OCI-LY1 (cell line): ENCODE data around the gene H3-3A.
A peak's percentile ranks its signal among the peaks of the same experiment; 100 is the strongest.

Experiments used
- H2AFZ ChIP-seq: fragments of 200-600 bp; sonication (generic), shearing (Covaris generic); 2 replicates; pipeline ENCODE4 v1.6.0; 2014; ENCODE audit warnings: antibody characterized with exemption, mild to moderate bottlenecking, low read length
- H3F3A ChIP-seq: fragments of 200-600 bp; sonication (generic), shearing (Covaris generic); 2 replicates; pipeline ENCODE4 v1.6.0; 2014; ENCODE audit warnings: mild to moderate bottlenecking, antibody characterized with exemption, low read length, moderate library complexity; ENCODE audit not compliant: insufficient read depth
- H3K27ac ChIP-seq: fragments of 200-600 bp; sonication (generic); 2 replicates; pipeline ENCODE4 v1.5.1; 2014; ENCODE audit warnings: low read length, mixed run types, mild to moderate bottlenecking, low read depth; ENCODE audit not compliant: poor library complexity, severe bottlenecking
- H3K27me3 ChIP-seq: fragments of 200-600 bp; sonication (generic); 2 replicates; pipeline ENCODE4 v1.6.0; 2014; ENCODE audit warnings: antibody characterized with exemption, mild to moderate bottlenecking, low read length, moderate library complexity; ENCODE audit not compliant: insufficient read depth
- H3K36me3 ChIP-seq: fragments of 200-600 bp; sonication (generic); 2 replicates; pipeline ENCODE4 v1.6.1; 2014; ENCODE audit warnings: mild to moderate bottlenecking, antibody characterized with exemption, low read length, moderate library complexity, mixed read lengths; ENCODE audit not compliant: insufficient read depth
- H3K4me1 ChIP-seq: fragments of 200-600 bp; sonication (generic); 2 replicates; pipeline ENCODE4 v1.5.1; 2014; ENCODE audit warnings: mild to moderate bottlenecking, low read length, moderate library complexity; ENCODE audit not compliant: insufficient read depth, severe bottlenecking
- H3K4me2 ChIP-seq: fragments of 200-600 bp; sonication (generic), shearing (Covaris generic); 2 replicates; pipeline ENCODE4 v1.6.1; 2014; ENCODE audit warnings: low read length
- H3K4me3 ChIP-seq: fragments of 200-600 bp; sonication (generic); 2 replicates; pipeline ENCODE4 v1.5.1; 2014; ENCODE audit warnings: low read length, low read depth, mild to moderate bottlenecking, mixed read lengths; ENCODE audit not compliant: poor library complexity, severe bottlenecking
- H3K79me2 ChIP-seq: fragments of 200-600 bp; shearing (Covaris generic); 2 replicates; pipeline ENCODE4 v1.6.1; 2016; ENCODE audit warnings: mixed run types, low read length, mixed read lengths; ENCODE audit not compliant: insufficient read depth
- H3K9ac ChIP-seq: fragments of 200-600 bp; sonication (generic), shearing (Covaris generic); 2 replicates; pipeline ENCODE4 v1.6.1; 2014; ENCODE audit warnings: mild to moderate bottlenecking, low read length, mixed read lengths
- H3K9me2 ChIP-seq: fragments of 200-600 bp; sonication (generic), shearing (Covaris generic); 2 replicates; pipeline ENCODE4 v1.6.1; 2014; ENCODE audit warnings: low read depth, mild to moderate bottlenecking, low read length, mixed read lengths
- H3K9me3 ChIP-seq: fragments of 200-600 bp; shearing (Covaris generic); 2 replicates; pipeline ENCODE4 v1.6.1; 2014; ENCODE audit warnings: low read length, mixed read lengths
- H4K20me1 ChIP-seq: fragments of 200-600 bp; sonication (generic), shearing (Covaris generic); 2 replicates; pipeline ENCODE4 v1.6.0; 2016; ENCODE audit warnings: mild to moderate bottlenecking, low read length; ENCODE audit not compliant: insufficient read depth
- CTCF ChIP-seq: fragments of 200-600 bp; sonication (generic), shearing (Covaris generic); IDR thresholded peaks from 2 replicates; pipeline ENCODE4 v1.5.1; 2017; ENCODE audit warnings: mild to moderate bottlenecking, antibody characterized with exemption, low read length, moderate library complexity, mixed read lengths
- EZH2 ChIP-seq: fragments of 200-600 bp; sonication (generic), shearing (Covaris generic); IDR thresholded peaks from 2 replicates; pipeline ENCODE4 v1.8.0; 2017; ENCODE audit warnings: borderline replicate concordance, mixed run types, mild to moderate bottlenecking, antibody characterized with exemption, low read length, moderate library complexity, mixed read lengths

H3-3A gene

DNA sequence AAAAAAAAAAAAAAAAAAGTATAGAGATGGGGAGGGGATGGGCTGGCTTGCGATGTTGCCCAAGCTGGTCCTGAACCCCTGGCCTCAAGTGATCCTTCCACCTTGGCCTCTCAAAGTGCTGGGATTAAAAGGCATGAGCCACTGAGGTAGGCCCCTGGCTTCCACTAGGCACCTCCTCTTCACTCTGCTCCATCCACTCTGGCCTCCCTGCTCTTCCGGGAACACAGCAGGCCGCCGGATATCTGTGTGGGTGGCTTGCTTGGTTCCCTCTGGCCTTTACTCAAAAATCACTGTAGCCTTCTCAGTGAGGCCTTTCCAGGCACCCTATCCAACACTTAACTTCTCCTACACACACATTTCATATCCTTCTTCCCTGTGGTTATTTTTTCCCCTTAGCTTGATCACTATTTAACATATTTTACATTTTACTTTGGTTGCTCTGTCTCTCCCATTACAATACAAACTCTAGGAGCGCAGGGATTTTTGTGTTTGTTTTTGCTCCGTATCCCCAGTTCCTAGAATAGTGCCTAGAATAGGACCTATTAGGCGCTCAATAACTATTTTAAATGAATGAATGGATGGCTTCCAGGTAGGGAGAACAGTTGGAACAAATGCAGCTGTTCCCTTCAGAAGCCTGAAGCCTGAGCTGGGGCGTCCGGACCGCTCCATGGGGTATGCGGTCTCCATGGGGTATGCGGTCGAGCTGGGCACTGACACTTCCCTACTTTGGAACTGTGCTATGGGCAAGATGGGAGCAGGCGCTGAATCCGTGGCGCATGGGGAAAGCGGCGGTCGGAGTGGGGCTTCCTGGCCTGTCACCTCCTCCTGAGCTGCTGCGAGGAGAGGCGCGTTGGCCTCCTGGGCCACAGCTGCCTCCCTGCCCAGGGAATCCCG lies 46.7 kb downstream of the H3-3A start:
- Histone ChIP-seq H3K4me3 (peak overlapping the region; percentile 65), H3K79me2 (no peaks in the 10 kb centered on the region), H3K4me1 (peaks cover 13% of the 10 kb centered on the region), H3K27me3 (no peaks in the 10 kb centered on the region; the same call in 1 of the 2 replicates), H3K9ac (no peak overlapping the region; the same call in 1 of the 2 replicates), H3K9me3 (no peaks in the 10 kb centered on the region), H4K20me1 (no peaks in the 10 kb centered on the region), H3K9me2 (no peaks in the 10 kb centered on the region), H2AFZ (no peak overlapping the region), H3K27ac (no peak overlapping the region), H3F3A (no peaks in the 10 kb centered on the region), H3K36me3 (no peaks in the 10 kb centered on the region), H3K4me2 (peak overlapping the region; percentile 65)
- TF ChIP-seq CTCF (no peak), EZH2 (no peak)

DNA sequence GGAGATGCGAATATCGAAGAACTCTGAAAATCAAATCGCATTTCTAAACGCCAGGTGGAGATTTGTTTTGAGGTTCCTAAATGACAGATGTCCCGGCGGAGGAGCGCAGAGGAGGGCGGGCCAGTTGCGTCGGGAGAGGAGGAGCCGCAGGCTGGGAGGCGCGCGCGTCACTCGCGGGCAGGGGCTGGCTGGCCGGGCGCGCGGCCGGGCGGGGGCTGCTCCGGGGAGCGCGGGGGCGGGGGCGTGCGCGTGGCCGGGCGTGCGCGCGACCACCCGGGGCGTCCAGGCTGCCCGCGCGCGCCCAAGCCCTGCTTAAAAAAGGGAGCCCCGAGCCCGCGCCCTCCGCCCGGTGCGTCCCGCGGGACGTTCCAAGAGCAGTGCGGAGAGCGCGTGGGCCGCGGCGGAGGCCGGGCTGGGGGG lies 47.3 kb downstream of the H3-3A start:
- peaks cover 13% of the 10 kb centered on the region for H3K4me1 ChIP-seq
- peak overlapping the region; percentile 65 for H3K4me3 ChIP-seq
- no peak overlapping the region for H2AFZ ChIP-seq
- H3K4me2 ChIP-seq = peak overlapping the region; percentile 96
- no peaks in the 10 kb centered on the region for H3F3A ChIP-seq
- H3K9ac ChIP-seq = peak overlapping the region; percentile 65
- H3K9me2 ChIP-seq = no peaks in the 10 kb centered on the region
- TF ChIP-seq EZH2 = no peak
- TF ChIP-seq CTCF = no peak
- H3K36me3 ChIP-seq = no peaks in the 10 kb centered on the region
- no peaks in the 10 kb centered on the region; the same call in 1 of the 2 replicates for H3K27me3 ChIP-seq
- no peaks in the 10 kb centered on the region for H3K9me3 ChIP-seq
- no peak overlapping the region for H3K27ac ChIP-seq
- H3K79me2 ChIP-seq = no peaks in the 10 kb centered on the region
- no peaks in the 10 kb centered on the region for H4K20me1 ChIP-seq

DNA sequence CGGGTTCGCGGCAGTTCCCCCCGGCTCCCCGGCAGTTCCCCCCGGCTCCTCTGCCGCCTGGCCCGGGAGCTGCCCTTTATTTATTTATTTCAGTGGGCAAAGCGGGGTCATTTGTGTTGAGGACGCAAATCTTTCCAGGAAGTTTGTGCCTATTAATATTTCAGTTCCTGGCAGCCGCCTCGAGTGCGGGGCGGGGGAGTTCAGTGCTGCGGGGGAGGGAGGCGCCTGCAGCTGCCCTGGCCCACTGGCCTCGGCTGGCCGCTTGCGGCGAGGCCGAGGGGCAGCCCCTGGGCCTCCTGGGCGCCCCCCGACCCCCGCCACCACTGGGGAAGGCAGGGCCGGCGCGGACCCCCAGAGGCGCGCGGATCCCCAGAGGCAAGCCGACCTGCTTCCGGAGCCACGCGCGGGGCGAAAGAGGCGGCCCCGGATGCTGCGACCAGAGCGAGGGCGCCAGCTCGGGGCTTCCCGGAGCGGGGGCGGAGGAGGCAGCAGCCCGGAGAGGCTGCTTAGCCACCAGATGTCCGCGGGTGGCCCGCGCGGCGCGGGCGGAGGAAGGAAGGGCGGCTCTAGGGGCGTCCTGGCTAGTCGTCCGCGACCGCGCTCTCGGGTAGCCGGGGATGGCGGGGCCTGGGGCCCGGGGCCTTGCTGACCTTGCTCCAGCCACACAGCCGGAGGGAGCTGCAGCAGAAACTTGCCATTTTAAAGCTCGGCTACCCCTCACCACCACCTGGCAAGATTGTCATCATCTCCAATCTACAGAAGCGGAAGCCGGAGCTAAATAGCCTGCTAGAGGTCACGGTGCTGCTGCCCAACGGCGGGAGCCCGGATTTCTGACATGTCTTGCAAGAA lies 48.0 kb downstream of the H3-3A start:
- Histone ChIP-seq H3K9ac (peak overlapping the region; percentile 65), H3K79me2 (no peaks in the 10 kb centered on the region), H3K9me2 (no peaks in the 10 kb centered on the region), H4K20me1 (no peaks in the 10 kb centered on the region), H3K4me3 (peak overlapping the region; percentile 65), H2AFZ (no peak overlapping the region), H3K36me3 (no peaks in the 10 kb centered on the region), H3K27ac (no peak overlapping the region), H3K4me2 (peak overlapping the region; percentile 96), H3K4me1 (peaks cover 13% of the 10 kb centered on the region), H3K9me3 (no peaks in the 10 kb centered on the region), H3K27me3 (no peaks in the 10 kb centered on the region; the same call in 1 of the 2 replicates), H3F3A (no peaks in the 10 kb centered on the region)
- TF ChIP-seq EZH2 (no peak), CTCF (no peak)
